ENCODE results near the gene TSPAN14.
"Not testable (repeated sequence)": the region's sequence is repeated elsewhere in the genome, so short reads cannot be mapped to it uniquely, and the experiment has no call there.

Gene TSPAN14

DNA sequence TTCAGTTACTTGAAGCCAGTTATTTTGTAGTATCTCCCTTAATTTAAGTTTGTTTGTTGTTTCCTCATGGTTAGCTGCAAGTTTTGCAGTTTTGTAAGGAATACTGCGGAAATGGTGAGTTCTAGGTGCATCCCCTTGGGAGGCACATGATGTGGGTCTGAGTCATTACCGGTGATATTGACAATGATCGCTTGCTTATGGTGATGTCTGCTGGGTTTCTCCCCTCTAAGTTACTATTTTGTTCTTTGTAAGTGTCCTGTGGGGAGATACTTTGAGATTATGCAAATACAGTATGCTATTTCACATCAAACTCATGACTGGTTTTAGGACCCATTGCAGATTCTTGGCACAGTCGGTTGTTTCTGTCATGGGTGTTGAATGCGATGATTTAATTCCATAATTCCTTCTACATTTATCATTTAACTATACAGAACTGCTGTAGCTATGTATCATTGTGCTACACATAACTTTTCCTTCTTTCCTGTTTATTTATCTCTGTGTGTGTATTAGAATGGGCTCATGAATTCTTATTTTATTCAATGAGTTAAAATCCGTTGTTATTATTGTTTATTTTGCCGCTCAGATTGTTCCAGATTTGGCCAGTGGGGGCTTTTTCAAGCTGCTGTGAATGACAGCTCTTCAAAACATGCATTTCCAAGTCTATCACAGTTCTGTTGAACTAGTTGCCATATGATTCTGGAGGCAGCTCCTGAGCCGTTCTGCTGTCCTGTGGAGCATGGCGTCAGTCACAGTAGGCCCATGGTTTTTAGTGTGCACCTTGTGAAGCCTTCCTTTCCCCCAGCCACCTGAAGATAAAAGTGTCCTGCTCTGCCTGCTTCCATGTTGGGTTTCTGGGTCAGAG lies 18.4 kb downstream of the TSPAN14 start:
- DNase-seq, result no peak

DNA sequence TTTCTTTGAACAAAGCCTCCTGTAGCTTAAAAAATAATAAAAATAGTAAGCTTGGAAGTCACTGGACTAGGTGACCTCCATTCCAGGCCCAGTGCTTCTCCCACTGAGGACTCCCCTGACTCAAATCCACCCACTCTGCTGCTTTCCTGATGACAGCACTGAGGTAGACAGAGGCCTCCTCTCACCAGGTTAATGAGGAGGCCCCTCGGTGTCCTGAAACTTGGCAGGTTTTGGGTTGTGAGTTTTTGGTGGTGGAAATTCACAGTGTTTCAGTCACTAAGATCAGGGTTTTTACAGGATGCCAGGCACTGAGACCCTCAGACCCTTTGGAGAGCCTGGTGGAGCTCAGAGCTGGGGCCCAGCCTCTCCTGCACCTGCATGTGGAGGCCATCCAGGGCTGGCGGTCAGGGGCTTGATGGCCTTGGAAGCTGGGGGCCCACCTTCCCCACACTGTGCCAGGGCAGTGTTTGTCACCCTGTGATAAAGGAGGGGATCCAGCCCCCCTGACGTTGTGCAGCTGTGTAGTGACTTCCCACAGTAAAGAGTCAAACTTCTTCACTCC lies 19.1 kb downstream of the TSPAN14 start:
- DNase-seq, result no peak

DNA sequence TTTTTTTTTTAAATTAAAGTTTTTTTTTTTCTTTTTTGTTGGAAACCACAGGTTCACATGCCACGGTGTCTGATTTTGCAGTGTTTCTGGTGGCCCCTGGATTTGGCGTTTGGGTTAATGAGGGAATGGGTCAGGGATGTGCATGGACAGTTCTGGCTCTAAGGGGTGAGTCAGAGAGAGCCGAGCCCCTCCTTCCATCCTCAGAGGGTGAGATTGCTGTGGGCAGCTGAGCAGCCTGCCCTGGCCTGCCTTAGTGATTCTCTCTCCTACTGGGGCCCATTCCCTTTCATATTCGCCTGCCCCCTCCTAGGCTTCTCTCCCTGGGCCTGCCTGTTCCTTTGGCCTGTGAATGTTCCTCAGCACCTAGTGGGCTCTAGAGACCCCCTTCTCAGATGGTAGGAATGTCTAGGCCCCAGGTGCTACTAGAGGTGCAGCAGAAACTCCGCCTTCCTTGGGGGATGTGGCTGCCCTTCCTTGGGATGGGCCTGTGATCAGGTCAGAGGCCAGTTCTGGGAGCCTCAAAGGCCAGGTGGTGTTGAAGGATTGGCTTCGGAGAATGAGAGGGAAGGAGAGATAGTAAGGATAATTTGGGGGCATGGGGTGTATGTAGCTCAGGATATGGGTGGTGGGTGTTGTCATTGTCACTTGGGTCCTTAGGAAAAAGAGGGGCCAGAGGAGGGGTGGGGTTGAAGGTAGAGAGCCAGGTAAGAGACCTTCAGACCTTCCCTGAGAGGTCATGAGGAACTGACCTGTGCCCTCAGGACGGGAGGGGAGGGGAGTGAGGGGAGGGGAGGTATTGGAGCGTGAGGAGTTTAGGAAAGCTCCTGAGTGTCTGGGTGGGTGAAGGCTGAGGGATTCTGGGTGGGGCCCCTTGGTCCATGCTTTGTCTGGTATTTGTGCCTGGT lies 19.8 kb downstream of the TSPAN14 start:
- no peak for DNase-seq

DNA sequence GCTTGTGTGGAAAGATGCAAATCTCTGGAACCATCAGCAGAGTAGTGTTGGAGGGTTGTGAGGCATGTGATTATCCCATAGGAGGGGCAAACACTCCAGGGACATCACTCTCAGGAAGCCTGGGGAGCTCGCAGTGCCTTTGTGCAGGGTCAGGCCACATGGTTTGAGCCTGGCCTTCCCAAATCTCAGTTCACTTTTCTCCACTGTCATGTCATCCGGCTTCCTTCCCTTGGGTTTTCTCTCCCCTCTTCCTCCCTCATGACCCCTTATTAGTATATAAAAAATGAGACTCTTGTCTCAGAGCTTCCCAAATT lies 20.4 kb downstream of the TSPAN14 start:
- no peak for DNase-seq

DNA sequence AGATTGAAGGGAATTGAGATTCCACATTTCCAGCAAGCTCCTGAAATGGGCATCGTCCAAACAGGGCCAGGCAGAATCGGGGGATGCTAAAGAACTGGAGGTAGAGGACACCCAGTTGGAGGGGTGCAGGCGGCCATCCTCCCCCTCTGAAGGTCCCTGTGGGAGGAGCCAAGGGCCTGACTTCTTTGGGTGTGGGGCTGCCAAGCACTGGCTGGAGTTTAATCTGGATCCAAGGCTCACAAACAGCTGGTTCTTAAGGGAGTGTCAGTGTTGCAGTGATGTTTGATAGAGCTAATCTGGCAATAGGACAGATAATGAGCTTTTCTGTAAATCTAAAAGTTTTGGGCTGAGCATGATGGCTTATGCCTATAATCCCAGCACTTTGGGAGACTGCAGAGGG lies 20.8 kb downstream of the TSPAN14 start:
- no peak for DNase-seq

DNA sequence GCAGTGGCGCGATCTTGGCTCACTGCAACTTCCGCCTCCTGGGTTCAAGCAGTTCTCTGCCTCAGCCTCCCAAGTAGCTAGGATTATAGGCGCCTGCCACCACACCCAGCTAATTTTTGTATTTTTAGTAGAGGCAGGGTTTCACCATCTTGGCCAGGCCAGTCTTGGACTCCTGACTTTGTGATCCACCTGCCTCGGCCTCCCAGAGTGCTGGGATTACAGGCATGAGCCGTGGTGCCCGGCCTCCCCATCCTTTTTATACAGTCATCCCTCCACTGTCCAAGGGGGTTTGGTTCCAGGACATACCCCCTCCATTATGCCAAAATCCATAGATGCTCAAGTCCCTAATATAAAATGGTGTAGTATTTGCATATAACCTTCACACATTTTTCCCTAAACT lies 21.5 kb downstream of the TSPAN14 start:
- not testable (repeated sequence) for DNase-seq

DNA sequence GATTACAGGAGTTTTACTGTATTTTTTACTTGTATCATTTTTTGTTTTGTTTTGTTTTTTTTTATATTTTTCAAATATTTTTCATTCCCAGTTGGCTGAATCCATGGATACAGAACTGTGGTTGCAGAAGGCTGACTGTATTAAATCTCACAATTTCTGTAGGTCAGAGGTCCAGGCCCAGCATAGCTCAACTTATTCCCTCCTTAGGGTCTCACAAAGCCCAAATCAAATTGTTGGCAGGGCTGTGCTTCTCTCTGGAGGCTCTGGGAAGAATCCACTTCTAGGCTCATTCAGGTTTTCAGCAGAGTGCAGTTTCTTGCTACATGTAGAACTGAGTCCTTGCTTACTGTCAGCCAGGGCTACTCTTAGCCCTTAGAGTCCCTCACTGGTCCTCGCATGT lies 22.6 kb downstream of the TSPAN14 start:
- no peak for DNase-seq

DNA sequence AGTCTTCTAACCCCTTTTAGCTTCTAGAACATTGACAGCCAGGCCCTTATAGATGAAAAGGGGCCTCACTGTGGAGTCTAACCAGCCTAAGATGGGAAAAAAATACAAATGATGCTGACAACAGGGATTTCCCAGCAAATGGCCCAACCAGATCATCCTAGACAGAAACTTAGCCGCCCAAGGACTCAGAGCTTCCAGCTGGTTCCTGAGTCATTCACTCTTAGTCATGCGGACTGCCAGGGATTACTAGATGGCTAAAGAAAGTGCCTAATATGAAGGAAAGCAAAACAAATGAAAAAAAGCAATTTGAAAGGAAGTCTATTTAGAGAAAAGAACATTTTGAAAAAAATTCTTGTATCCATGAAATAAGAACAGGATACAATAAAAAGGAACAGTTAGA lies 23.7 kb downstream of the TSPAN14 start:
- no peak for DNase-seq

DNA sequence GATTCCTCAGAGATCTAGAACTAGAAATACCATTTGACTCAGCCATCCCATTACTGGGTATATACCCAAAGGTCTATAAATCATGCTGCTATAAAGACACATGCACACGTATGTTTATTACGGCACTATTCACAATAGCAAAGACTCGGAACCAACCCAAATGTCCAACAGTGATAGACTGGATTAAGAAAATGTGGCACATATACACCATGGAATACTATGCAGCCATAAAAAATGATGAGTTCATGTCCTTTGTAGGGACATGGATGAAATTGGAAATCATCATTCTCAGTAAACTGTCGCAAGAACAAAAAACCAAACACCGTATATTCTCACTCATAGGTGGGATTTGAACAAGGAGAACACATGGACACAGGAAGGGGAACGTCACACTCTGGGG lies 26.3 kb downstream of the TSPAN14 start:
- not testable (repeated sequence) for DNase-seq

DNA sequence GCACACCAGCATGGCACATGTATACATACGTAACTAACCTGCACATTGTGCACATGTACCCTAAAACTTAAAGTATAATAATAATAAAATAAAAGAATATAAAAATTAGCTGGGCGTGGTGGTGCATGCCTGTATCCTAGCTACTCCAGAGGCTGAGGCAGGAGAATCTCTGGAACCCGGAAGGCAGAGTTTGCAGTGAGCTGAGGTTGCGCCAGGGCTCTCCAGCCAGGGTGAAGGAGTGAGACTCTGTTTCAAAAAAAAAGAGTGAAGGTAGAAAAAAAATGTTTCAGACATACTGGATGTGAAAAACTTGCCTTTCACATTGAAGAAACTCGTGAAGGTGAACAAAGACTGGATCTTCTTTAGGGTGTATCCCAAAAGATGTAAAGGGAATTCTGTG lies 26.7 kb downstream of the TSPAN14 start:
- no peak for DNase-seq

DNA sequence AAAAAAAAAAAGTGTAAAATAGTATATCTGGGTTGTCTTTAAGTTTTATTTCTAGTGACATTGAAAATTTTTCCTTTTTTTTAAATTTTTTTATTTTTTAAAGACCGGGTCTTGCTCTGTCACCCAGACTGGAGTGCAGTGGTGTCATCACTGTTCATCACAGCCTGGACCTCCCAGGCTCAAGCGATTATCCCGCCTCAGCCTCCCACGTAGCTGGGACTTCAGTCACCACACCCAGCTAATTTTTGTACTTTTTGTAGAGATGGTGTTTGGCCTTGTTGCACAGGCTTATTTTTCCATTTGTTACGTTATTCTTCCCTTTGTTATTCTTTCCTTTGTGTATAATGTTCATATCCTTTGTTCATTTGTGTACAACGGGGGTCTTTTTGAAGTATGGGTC lies 30.1 kb downstream of the TSPAN14 start:
- no peak for DNase-seq

DNA sequence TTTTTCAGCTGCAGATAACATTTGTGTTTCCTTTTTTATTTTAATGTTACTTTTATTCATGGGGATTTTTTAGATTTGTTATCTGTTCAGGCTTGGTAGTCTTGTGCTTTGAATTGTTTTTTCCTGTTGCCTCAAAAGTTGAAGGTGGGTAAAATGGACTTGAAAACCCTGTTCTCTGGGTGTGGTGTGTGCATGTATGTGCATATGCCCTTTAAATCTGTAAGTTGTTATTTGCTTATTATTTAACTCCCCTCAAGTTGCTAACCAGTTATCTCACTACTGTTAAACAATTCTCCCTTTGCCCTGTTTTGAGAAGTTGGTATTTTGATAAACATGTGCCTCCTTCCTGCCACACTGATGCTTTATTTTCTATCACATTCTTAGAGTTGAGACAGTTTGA lies 30.6 kb downstream of the TSPAN14 start:
- no peak for DNase-seq

DNA sequence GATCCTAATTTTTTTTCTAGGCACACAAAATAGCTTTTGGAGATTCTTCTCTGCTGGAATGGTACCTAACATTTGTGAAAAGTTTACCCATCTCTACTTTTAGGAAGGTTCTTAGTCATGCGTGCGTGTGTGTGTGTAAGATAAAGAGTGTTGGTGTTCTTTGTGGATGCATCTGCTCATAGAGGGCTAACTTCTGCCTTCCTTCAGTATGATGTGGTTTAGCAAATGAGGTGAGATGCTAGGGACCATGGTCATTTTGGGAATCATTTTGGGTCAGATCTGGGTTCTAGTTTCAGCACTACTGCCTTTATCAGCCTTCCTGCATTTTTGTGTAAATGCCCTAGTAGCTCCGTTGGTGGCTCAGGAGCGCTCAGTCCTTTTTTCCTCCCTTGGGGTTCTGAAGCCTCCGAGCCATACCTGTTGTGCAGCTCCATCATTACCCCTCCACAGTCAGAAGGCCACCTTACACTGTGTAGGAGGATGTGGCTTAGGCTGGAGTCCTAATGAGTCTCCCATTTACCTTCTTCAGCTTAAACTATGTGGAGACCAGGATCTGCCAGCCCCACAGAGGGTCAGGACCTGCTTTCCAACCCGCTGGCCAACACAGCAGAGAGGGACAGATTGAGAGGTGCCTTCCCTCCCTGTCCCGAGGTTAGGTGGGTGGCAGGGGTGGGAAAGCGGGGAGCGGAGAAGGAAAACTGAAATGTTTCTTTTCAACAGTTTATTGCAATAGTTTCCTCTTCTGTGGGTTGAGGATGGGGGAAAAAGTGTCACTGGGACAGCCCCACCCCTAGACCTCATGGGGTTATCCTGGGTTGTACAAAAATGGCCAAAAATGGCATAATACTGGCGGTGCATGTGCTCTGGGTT lies 31.2 kb downstream of the TSPAN14 start:
- DNase-seq, result no peak

DNA sequence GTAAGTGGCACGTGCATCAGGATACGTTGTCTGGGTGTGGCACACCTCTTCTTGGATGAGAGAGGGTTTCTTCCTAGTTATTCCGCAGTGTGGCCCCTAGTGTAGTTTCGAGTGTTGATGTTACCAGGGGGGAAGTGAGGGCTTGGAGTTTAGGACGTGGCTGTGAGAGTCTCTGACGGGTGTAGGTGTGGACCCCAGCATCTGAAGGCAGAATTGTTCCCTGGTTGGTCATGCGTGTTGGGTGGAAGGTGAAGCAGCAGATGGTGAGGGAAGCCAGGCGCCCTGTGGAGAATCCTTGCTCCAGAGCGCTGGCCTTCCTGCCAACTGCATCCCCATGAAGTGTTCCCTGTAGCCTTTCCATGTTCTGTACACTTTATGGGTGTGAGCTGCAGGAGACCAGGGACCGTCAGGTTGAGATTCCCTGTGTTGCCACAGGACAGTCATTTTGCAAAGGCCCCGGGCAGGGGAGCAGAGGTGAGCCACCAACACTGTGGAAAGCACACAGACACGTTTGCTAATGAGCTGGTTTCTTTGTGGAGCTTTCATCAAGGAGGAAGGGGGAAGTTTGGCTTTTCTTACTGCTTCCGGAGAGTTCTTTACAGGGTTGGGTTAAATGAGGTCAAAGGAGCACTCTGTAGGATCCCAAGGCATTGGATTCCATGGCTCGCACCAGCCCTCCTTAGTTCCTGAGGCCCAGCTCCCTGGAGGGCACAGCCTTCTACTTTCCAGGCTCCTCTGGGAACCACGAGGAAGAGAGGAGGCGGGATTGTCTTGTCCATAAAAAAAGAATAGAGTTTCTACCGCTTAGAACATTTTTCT lies 32.0 kb downstream of the TSPAN14 start:
- no peak for DNase-seq

DNA sequence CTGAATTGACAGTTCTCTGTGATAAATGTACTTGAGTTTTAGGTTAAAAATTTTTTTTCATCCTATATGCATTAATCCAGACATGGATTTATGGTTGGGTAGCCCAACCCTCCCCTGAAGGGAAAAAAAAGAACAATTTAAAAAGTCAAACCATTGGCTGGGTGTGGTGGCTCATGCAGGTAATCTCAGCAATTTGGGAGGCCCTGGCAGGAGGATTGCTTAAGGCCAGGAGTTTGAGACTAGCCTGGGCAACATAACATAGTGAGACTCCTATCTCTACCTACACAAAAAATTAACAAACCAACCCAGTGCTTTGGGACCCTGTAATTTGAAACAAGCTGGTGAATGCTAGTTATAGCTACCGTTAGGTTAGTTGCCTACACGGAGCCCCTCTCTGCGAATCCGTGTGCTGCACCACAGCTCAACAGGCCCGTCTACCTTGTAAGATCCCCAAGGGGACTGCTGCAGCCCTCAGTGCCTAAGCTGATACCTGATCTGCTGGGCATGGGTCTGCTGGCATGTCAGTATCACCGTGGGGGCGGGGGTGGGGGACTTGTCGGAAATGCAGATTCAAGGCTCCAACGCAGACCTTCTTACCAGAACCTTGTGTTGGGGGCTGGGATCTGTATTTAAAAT lies 32.8 kb downstream of the TSPAN14 start:
- DNase-seq, result no peak

DNA sequence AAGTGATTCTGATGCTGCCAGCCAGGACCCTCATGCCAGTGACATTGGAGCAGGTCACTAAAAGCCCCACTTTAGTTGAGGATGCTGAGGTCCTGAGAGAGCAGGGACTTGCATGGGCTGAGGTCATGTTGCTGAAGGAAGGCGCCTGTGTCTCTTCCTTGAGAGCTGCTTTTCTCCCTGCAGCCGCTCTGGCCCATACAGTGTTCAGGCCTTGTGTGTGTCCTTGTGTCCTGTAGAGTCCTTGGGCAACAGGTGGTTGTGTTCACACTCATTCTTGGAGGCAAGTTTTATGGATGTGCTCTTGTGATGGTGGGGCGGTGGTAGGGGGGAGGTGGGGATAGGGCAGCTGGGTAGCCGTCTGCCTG lies 33.3 kb downstream of the TSPAN14 start:
- no peak for DNase-seq

DNA sequence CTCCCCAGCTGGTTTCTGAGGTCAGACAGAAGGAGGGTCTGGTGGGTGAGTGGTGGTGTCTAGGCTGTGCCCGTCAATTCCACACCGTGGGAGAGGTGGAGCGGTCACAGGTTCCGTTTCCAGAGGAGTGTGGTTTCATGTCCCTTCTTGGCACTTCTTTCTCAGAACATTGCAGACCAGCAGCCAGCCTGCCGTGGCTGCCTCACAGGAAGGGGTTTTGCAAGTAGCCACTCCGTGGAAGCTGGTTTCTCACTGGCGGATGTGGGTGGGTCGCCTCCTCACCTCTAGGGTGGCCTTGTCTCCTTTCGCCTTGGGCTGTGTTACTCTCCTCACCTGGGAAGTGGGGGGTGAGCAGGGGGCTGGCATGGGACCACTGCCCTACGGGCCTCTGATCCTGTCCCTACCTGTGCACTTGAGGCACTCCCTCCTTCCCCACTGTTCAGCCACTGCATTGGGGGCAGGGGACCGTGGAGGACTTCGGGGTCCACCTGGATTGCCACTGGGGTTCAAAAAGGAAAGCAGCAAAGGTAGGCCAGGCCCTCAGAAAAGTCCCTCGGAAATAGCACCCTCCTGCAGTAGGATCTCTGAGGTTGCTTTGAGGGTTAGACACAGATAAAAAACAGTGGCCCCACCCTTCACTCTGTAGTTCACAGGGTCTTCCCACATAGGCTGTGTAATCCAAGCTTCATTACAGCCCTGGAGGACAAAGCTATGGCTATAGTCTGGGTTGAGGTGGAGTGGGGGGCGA lies 33.9 kb downstream of the TSPAN14 start:
- DNase-seq, result no peak

DNA sequence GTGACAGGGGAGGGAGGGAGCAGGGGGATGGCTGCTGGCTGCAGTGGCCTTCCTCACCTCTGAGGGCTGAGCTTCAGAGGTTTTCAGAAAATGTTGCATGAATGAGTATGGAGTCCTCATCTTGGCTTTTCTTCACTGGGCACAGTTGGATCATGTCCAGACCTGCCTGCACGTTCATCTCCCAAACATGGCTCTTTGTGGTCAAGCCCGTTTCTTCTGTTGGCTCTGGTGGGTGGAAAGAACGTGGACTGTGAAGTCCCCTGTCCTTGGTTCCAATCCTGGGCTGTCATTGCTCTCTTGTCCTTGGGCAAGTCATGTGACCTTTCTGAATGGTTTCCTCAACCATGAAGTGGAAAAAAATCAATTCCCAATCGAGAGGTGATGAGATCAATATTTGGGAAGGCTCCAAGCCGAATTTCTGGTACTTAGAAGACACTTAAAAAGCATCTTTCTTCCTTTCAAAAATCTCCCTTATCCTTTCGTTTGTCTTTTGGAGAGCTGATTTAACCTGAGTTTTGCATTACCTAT lies 34.5 kb downstream of the TSPAN14 start:
- no peak for DNase-seq

DNA sequence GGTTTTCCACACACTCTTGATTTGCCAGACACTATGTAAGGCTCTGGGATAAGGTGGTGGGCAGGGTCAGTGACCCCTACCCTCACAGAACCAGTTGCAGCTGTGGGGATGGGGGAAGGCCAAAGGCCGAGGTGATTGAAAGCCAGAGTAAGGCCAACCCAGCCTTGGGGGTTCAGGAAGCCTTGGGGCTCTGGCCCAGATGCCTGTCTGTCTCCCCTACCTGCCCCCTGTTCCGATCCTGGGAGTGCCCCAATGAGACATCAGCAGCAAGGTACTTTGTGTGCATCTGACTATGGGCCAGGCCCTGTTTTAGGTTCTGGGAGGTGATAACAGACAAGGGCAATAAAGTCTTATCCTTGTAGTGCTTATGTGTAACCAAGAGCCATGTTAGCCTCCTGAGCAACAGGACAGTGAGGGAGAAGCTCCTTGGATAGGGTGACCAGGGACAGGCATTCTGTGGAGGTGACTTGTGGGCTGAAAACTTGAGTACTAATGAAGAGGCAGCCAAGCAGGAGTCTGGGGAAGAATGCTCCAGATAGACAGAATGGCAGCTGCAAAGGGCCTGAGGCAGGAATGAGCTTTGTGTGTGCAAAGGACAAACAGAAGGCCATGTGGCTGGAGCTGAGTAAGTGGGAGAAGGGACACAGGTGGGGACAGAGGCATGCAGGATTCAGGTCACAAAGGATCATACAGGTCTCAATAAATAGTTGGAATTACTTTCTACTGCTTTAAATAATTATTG lies 35.4 kb downstream of the TSPAN14 start:
- DNase-seq, result no peak

All from NCI-H1105 treated with DMSO at 0.1 percent for 48 hours (cell line).